Measurements from ENCODE around the gene TRAPPC4.
"Not testable (repeated sequence)": the region's sequence is repeated elsewhere in the genome, so short reads cannot be mapped to it uniquely, and the experiment has no call there.

The TRAPPC4 gene

GRCh38 chr11:119014209-119014924 lies 4.2 kb upstream of the TRAPPC4 start:
- no peak for DNase-seq

DNA sequence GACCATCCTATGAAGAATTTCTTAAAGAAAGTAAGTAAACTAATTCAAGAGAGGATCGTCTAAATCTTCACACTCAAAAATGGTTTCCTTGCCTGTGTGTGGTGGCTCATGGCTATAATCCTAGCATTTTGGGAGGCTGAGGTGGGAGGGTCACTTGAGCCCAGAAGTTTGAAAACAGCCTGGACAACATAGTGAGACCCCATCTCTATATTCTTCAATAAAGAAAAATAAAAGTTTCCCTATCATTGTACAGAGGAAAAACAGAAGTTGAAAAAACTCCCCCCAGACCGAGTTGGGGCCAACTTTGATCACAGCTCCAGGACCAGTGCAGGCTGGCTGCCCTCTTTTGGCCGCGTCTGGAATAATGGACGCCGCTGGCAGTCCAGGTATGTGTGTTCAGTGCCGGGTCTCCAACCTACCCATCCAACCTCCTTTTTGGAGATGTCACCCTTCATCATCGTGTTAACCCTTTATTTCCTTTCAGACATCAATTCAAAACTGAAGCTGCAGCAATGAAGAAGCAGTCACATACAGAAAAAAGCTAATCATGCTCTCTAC lies 3.4 kb upstream of the TRAPPC4 start:
- no peak for DNase-seq

GRCh38 chr11:119016216-119017009 lies 2.2 kb upstream of the TRAPPC4 start:
- DNase-seq = no peak

- not testable (repeated sequence) for DNase-seq
These were observed 1.2 kb upstream of the TRAPPC4 start for GRCh38 chr11:119017377-119017776.

- DNase-seq = no peak
These were observed 1.4 kb downstream of the TRAPPC4 start for GRCh38 chr11:119019996-119020395.

DNA sequence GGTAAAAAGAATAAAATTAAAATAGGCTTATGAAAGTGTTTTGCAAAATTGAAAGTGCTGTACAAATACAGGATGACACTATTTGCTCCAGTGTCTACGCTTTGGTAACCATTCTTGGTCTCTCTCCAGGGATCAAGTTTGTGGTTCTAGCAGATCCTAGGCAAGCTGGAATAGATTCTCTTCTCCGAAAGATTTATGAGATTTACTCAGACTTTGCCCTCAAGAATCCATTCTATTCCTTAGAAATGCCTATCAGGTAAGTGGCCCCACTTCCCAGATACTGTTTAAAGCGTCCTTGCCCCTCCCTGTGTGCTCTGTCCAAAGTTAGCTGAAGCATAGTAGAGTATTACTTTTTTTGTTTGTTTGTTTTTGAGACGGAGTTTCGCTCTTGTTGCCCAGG lies 3.1 kb downstream of the TRAPPC4 start:
- DNase-seq = no peak

DNA sequence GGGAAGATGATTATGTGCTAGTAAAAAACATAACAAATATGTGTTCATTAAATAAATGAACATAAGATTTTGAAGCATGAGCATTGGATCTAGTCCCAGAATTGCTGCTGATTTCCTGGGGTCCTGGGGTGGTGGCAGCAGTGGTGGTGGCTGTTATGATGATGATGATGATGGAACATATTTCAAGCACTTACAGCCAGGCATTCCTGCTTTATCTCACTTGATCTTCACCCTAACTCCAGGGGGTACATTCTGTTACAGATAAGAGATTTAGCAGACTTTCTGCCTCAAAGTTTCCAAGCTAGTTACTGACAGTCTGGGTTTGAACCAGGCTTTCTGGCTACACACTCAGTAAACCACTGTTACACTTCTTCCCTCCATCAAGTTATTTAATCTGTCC lies 5.2 kb downstream of the TRAPPC4 start:
- no peak for DNase-seq

GRCh38 chr11:119024430-119025098 lies 6.0 kb downstream of the TRAPPC4 start:
- DNase-seq = no peak

DNA sequence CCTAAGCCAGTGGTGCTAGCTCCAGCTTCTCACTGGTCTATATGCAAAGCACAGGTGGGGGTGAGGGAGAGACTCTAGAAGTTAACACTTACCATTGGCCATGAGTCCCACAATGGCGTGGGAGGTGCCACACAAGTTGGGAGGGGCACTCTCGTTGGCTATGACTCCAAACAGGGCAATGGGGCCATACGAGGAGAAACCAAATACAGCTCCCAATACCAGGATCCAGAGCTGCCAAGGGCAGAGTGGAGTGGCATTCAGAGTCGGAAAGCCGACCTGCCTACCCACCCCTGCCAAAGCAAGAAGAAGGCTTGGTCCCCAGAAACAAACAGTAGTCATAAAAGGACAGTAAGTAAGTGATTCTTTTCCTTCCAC lies 6.5 kb downstream of the TRAPPC4 start:
- DNase-seq = no peak

DNA sequence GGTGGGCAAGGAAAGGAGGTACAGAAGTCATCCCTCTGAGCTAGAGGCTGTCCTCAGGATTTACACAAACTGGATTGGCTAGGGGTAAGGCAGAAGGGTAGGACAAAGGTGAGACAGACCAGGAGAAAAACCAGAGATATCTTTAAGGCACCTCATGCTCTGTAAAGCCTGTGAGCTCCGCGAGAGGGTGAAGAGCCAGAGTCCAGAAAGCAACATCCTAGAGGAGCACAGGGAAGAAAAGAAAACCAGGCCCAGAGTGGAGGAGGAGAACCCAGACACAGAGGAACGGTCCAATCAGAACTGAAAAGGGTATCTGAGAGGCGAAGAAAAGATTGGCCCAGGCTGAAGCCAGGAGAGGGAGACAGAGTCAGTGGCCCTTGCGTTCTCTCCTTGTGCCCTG lies 7.0 kb downstream of the TRAPPC4 start:
- no peak for DNase-seq

GRCh38 chr11:119025978-119026766 lies 7.6 kb downstream of the TRAPPC4 start:
- DNase-seq = no peak

- no peak for DNase-seq
These were observed 8.4 kb downstream of the TRAPPC4 start for GRCh38 chr11:119026970-119027369.

- DNase-seq = no peak
These were observed 9.2 kb downstream of the TRAPPC4 start for GRCh38 chr11:119027561-119028345.

DNA sequence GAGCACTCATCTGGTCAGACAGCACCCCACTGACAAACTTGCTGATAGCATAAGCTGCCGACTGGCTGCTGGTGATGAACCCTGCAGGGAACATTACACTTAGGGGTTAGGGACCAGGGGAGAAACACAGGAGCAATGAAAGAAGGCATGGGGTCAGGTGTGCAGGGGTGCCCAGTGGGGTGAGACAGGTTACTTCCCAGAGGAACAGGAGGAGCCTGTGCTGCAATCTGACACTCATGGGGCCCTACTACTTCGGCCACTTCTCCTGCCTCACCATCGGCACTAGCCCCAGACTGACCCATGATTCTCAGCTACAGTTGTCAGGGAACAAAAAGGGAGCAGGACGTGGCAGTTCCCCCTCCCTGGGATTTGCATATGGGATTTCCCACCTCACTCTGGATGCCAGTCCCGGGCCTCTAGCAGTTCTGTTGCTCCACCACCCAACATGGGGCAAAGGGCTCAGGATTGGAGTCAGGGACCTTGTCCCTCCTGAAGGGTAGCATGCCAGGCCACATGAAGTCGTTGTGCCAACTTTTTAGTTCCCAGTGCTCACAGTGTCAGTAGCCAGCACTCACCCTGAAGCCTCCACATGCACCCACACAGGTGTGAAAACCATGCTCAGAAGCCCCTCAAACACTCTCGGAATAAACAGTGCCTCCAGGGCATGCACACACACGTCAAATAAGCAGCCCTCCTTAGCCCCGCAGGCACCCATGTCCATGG lies 9.9 kb downstream of the TRAPPC4 start:
- no peak for DNase-seq

GRCh38 chr11:119029069-119029339 lies 10.4 kb downstream of the TRAPPC4 start:
- DNase-seq = no peak

GRCh38 chr11:119029340-119030028 lies 10.9 kb downstream of the TRAPPC4 start:
- no peak for DNase-seq

GRCh38 chr11:119030029-119030328 lies 11.4 kb downstream of the TRAPPC4 start:
- no peak for DNase-seq

DNA sequence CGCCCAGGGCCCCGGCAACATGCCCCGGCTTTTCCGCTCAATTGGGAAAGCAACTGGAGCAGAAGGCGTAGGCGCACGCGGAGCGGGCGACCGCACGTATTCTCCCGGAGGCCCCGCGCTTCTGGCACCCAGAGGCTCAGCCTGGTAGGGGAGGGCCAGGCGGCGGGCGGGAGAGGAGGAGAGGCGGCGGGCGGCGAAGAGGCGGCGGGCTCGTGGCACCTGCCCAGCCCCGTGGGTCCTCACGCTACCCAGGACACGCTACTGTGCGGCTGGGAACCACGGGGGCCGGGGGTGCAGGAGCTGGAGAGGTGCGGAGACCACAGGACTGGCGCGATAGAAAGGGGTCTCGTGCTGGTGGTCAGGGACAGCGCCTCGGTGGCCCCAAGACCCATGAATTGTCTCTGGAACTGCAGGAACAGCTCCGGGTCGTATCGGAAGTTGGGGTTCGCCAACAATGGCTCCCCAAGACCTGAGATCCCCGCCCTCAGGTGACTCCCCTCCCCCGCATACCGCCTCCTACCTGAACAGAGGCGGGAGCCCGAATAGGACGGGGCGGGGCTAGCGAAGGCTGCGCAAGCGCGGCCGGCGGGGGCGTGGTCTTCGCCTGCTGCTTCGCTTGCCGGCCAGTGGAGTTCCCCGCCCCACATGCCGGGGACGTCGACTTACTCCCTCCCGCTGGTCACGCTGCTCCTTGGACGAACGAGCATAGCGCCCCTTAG lies 11.9 kb downstream of the TRAPPC4 start, which contains the start of gene SLC37A4:
TSS of gene SLC37A4 (minus strand) at position 549 of the 719 bp plus-strand sequence.
- DNase-seq = peak; percentile 99

- no peak for DNase-seq
These were observed 13.3 kb downstream of the TRAPPC4 start for GRCh38 chr11:119031912-119032280.

DNA sequence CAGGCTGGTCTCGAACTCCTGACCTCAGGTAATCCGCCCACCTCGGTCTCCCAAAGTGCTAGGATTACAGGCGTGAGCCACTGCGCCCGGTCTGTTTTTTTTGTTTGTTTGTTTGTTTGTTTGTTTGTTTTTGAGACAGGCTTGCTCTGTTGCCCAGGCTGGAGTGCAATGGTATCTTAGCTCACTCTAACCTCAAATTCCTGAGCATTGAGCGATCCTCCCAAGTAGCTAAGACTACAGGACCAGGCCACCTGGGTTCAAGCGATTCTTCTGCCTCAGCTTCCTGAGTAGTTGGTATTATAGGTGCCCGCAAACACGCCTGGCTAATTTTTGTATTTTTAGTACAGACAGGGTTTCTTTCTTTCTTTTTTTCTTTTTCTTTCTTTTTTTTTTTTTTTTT lies 14.9 kb downstream of the TRAPPC4 start:
- DNase-seq = not testable (repeated sequence)

All from T-helper 9 cell (primary cell).